ENCODE data around the gene ACTL7A. TPM values are rescaled to one million over a fixed set of nuclear protein-coding genes. Genes with fewer than 3 reads are reported as not detected.

ACTL7A gene
- total and polyA plus RNA-seq, 3 donors from 2014 or later, result 74.9 to 292 (median 168) TPM

- TF ChIP-seq POLR2A (IDR thresholded peaks at IDR 0.05), result no peak
- no peak for TF ChIP-seq CTCF (IDR thresholded peaks at IDR 0.05)
- Histone ChIP-seq H3K4me3 (peak overlapping the region in 1 of 2 donors; percentile 32), H3K9me3 (no peaks in the 10 kb centered on the region), H3K27me3 (no peaks in the 10 kb centered on the region), H3K27ac (no peak overlapping the region), H3K4me1 (no peaks in the 10 kb centered on the region), H3K36me3 (ENCODE audit: low read depth, missing control alignments) (no peaks in the 10 kb centered on the region)
- intact Hi-C loops (cut with DNase I; ENCODE audit: low total_unique reads), result no loop called here
- DNase-seq, result no peak
- WGBS, 2 donors, result 93 to 100% methylated on average over 2 to 3 of the region's 3 CpGs
Measured at GRCh38 chr9:108854094-108854493, 8.0 kb upstream of the ACTL7A start.

- peak; percentile 28 for DNase-seq
- Histone ChIP-seq H3K9me3 (no peaks in the 10 kb centered on the region), H3K27ac (no peak overlapping the region), H3K4me3 (peak overlapping the region; percentile 17 to 32), H3K4me1 (no peaks in the 10 kb centered on the region), H3K36me3 (ENCODE audit: low read depth, missing control alignments) (no peaks in the 10 kb centered on the region), H3K27me3 (no peaks in the 10 kb centered on the region)
- TF ChIP-seq POLR2A (IDR thresholded peaks at IDR 0.05) (no peak), CTCF (IDR thresholded peaks at IDR 0.05) (no peak)
- intact Hi-C loops (cut with DNase I; ENCODE audit: low total_unique reads), result no loop called here
- 71 to 82% methylated on average over 23 to 44 of the region's 59 CpGs for WGBS, 2 donors
Measured at GRCh38 chr9:108854641-108855528, 7.2 kb upstream of the ACTL7A start.

- WGBS, 2 donors, result 39 to 74% methylated on average over 6 to 25 of the region's 25 CpGs
- Histone ChIP-seq H3K36me3 (ENCODE audit: low read depth, missing control alignments) (no peaks in the 10 kb centered on the region), H3K4me3 (peak overlapping the region; percentile 17 to 32), H3K27me3 (no peaks in the 10 kb centered on the region), H3K27ac (no peak overlapping the region), H3K9me3 (no peaks in the 10 kb centered on the region), H3K4me1 (no peaks in the 10 kb centered on the region)
- DNase-seq, result no peak
- intact Hi-C loops (cut with DNase I; ENCODE audit: low total_unique reads), result no loop called here
- TF ChIP-seq POLR2A (IDR thresholded peaks at IDR 0.05) (no peak), CTCF (IDR thresholded peaks at IDR 0.05) (no peak)
Measured at GRCh38 chr9:108855529-108855886, 6.6 kb upstream of the ACTL7A start.

- 67 to 80% methylated on average over 4 to 7 of the region's 7 CpGs for WGBS, 2 donors
- no peaks in the 10 kb centered on the region for H3K36me3 ChIP-seq (ENCODE audit: low read depth, missing control alignments)
- H3K4me3 ChIP-seq, result peak within 1 kb of the TSS; percentile 17 to 32
- DNase-seq, result no peak
- intact Hi-C loops (cut with DNase I; ENCODE audit: low total_unique reads), result no loop called here
- H3K27me3 ChIP-seq, result no peaks in the 10 kb centered on the region
- no peak within 1 kb of the TSS for H3K27ac ChIP-seq
- no peaks in the 10 kb centered on the region for H3K4me1 ChIP-seq
- no peaks in the 10 kb centered on the region for H3K9me3 ChIP-seq
- TF ChIP-seq POLR2A (IDR thresholded peaks at IDR 0.05), result no peak
- no peak for TF ChIP-seq CTCF (IDR thresholded peaks at IDR 0.05)
Measured at GRCh38 chr9:108855888-108856287, 6.2 kb upstream of the ACTL7A start, which contains the start of gene ACTL7B. Gene ACTL7B, minus strand, starts transcription at chr9:108855986. Its CDS starts 56 bp downstream, at chr9:108855930.
